Fibroblast of the aortic adventitia (primary cell): ENCODE results near the gene CDR2. TPM values are rescaled to one million over a fixed set of nuclear protein-coding genes. Genes with fewer than 3 reads are reported as not detected.

Experiments used
- DNase-seq: peaks from one replicate; pipeline ENCODE4 v3.0.0-alpha.2; 2010; ENCODE audit warnings: low read depth
- H3K4me3 ChIP-seq: 2 replicates; pipeline ENCODE4 v1.5.1; 2011; ENCODE audit warnings: low read depth, mild to moderate bottlenecking, control low read depth, low read length, moderate library complexity
- total RNA-seq: library from RNA; depleted of rRNA; stranded (reverse); fragments of >200 nt; gene quantifications from 2 replicates; pipeline ENCODE4 v1.2.3, GENCODE V29; 2012; ENCODE audit warnings: low replicate concordance
- TF ChIP-seq, protein P1 (sequence below): IDR thresholded peaks from 2 replicates; pipeline ENCODE4 v1.5.1; 2011; ENCODE audit warnings: mild to moderate bottlenecking, low read length, control low read depth, inconsistent platforms; ENCODE audit not compliant: insufficient read depth

CDR2 gene
- total RNA-seq, 1 donor, result 29.7 TPM

DNA sequence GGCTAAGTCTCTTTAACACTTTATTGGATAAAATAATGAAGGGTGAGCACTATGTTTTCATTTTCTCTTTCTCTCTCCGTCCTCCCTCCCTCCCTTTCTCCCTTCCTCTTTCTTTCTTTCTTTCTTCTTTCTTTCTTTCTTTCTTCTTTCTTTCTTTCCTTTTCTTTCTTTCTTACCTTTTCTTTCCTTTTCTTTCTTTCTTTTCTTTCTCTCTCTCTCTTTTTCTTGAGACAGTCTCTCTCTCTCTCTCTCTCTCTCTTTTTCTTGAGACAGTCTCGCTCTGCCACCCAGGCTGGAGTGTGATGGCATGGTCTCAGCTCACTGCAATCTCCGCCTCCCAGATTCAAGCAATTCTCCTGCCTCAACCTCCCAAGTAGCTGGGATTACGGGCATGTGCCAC is 21.5 kb upstream of the CDR2 start:
- no peak for DNase-seq
- TF ChIP-seq, protein P1, sequence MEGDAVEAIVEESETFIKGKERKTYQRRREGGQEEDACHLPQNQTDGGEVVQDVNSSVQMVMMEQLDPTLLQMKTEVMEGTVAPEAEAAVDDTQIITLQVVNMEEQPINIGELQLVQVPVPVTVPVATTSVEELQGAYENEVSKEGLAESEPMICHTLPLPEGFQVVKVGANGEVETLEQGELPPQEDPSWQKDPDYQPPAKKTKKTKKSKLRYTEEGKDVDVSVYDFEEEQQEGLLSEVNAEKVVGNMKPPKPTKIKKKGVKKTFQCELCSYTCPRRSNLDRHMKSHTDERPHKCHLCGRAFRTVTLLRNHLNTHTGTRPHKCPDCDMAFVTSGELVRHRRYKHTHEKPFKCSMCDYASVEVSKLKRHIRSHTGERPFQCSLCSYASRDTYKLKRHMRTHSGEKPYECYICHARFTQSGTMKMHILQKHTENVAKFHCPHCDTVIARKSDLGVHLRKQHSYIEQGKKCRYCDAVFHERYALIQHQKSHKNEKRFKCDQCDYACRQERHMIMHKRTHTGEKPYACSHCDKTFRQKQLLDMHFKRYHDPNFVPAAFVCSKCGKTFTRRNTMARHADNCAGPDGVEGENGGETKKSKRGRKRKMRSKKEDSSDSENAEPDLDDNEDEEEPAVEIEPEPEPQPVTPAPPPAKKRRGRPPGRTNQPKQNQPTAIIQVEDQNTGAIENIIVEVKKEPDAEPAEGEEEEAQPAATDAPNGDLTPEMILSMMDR, result no peak
- H3K4me3 ChIP-seq, result no peak overlapping the region

DNA sequence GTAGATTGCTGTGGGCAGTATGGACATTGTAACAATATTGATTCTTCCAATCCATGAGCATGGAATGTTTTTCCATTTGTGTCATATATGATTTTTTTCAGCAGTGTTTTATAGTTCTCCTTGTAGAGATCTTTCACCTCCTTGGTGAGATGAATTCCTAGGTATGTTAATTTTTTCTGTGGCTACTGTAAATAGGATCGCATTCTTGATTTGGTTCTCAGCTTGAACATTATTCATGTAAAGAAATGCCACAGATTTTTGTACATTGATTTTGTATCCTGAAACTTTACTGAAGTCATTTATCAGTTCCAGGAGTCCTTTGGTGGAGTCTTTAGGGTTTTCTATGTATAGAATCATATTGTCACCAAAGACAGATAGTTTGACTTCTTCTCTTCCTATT is 19.7 kb upstream of the CDR2 start:
- TF ChIP-seq, protein P1, result no peak
- no peak for DNase-seq
- no peak overlapping the region for H3K4me3 ChIP-seq

DNA sequence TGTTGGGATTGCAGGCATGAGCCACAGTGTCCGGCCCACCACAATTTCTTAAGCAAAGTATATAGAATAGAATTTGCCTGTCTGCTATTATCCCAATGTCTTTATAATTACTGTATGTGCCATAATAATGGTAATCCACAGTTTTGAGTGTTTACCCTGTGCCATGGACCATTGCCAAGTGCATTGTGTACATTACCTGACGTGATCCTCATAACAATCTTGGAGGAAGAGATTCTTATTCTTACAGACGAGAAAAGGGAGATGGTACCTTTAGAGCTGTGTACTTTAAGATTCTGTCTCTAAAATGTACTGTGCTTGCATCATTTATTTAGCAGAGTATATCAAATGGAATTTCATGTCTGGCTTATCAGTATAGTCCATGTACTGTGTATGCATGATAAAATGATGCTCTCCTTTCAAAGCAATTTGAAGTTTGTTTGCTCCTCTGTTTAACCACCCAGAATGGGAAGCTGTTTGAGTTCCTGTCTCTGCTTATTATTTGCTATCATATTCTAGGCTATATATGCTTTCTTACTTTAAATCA is 13.8 kb upstream of the CDR2 start:
- no peak overlapping the region for H3K4me3 ChIP-seq
- DNase-seq, result peak; percentile 49
- TF ChIP-seq, protein P1, result no peak

DNA sequence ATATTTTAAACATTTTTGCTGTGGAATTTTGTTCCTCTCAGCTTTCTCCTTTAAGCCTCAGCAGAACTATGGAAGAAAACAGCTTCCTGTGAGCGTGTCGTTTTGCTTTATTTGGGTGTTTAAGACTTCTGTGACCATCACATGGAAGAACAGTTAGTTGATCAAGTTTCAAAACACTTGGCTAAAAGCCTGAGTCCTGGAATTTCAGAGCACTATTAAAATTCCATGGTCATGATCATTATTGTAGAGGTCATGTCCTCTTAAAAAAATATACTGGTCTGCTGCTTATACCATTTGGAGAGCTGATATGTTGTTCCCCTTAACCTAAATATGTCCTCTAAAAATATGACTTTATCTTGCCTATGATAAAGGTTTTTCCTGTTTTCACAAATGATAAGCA is 12.6 kb upstream of the CDR2 start:
- DNase-seq, result peak; percentile 95
- no peak overlapping the region for H3K4me3 ChIP-seq
- TF ChIP-seq, protein P1, result no peak

DNA sequence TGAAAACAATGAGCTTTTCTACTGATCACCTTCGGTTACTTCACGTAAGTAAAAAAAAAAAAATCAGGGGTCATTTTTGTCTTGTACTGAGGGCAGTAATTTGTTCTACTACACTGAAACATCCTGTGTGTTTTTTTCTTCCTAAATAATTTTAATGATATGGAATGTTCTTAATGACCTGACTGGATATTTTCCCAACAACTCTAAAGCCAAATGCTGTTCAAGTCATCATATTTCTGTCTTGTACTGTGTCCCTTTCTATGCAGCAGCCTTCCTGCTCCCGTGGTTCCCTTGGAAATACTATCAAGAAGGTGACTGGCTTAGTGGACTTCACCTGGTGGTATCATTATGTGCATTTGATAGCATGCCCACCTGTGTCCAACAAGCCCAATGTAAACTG is 10.8 kb upstream of the CDR2 start:
- no peak overlapping the region for H3K4me3 ChIP-seq
- TF ChIP-seq, protein P1, result no peak
- DNase-seq, result no peak

DNA sequence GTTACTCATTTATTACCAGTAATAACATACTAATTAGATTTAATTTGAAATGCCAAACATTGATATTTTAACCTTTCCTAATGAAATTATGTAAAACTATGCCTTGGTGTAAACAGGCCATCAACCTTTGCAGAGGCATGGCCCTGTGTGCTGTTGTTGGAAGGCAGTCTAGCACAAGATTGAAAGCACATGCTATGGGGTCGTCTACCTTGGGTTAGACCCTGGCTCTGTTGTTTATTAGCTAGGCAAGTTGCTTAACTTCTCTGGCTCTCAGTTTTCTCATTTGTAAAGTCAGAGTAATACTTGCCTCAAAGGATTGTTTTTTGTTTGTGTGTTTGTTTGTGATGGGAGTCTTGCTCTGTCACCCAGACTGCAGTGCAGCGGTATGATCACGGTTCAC is 9.4 kb upstream of the CDR2 start:
- TF ChIP-seq, protein P1, result no peak
- DNase-seq, result no peak
- H3K4me3 ChIP-seq, result no peak overlapping the region

DNA sequence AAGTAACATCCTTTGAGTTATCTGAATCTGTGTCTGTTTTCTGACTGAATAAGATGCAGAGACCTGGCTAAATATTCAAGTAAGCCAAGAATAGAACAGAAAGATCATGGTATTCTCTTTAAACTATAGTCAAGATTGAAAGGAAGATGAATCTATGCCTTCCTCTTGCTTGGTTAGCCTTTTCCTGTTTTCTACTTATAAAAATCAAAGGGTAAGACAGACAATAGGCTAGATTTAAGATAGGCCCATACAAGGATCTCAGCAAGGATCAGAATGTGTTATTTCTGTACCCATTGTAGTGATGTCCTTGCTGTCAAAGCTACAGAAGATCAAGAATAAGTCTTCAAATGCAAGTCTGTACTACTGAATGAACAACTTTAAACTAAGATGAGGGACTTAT is 7.0 kb upstream of the CDR2 start:
- H3K4me3 ChIP-seq, result no peak overlapping the region
- TF ChIP-seq, protein P1, result no peak
- DNase-seq, result no peak
